K562 (cell line): Measurements from ENCODE around the gene MOB3B. TPM values are rescaled to one million over a fixed set of nuclear protein-coding genes. Genes with fewer than 3 reads are reported as not detected.

Source experiments
- ATAC-seq: fragments of 200-7000 bp; cut with Tn5 transposase; 3 replicates; pipeline ENCODE4 v1.9.1; 2020; ENCODE audit warnings: moderate library complexity
- BruUV-seq: library from RNA; stranded (reverse); fragments of 400-500 nt; replicated peaks from 2 replicates; lab custom pipeline; 2021; lab: Mats Ljungman, UMichigan
- CTCF ChIA-PET: fragments of 300-600 bp; formaldehyde crosslinking; extraction: SDS; loops from one replicate; lab custom pipeline; 2021; ENCODE audit warnings: low intra/inter-chr PET ratio; lab: Yijun Ruan, JAX
- POLR2A ChIA-PET: fragments of 300-600, 350-650 bp; sonication (Branson Sonifier 250); formaldehyde crosslinking; extraction: SDS; loops from one replicate; lab custom pipeline; 2021; ENCODE audit warnings: antibody characterized with exemption, inconsistent platforms; lab: Yijun Ruan, JAX
- DNase-seq, 4 experiments: peaks; one replicate each; pipeline versions ENCODE4 v3.0.0 to v3.0.0-alpha.2; 2011 to 2018; ENCODE audit warnings: low spot score in 3 of 4, mixed read lengths in 3 of 4; ENCODE audit errors: extremely low read depth in 1 of 4
- FAIRE-seq: peaks from 2 replicates; lab custom pipeline; 2011; peaks lifted over from hg19 to GRCh38; lab: Jason Lieb, UNC
- H2AFZ ChIP-seq: 2 replicates; pipeline ENCODE4 v1.6.0; 2011; ENCODE audit warnings: low read depth, low read length, control low read depth, inconsistent platforms
- H3K27ac ChIP-seq: fragments of 200-600 bp; 3 replicates; pipeline ENCODE4 v1.8.0; 2011; ENCODE audit warnings: low read depth, mild to moderate bottlenecking, control low read depth, inconsistent platforms, low read length, moderate library complexity, mixed read lengths; ENCODE audit errors: extremely low read depth
- H3K27me3 ChIP-seq, 2 experiments: fragments of 300-600 bp in 1 of 2; 2 replicates in 1 of 2; 3 replicates in 1 of 2; pipeline versions ENCODE4 v1.6.0 to v1.8.0; 2011; ENCODE audit warnings: inconsistent platforms in 2 of 2, low read length in 2 of 2, mild to moderate bottlenecking in 1 of 2, mixed read lengths in 1 of 2, moderate library complexity in 1 of 2; ENCODE audit not compliant: control insufficient read depth in 2 of 2, insufficient read depth in 2 of 2
- H3K36me3 ChIP-seq: fragments of 300-600 bp; 3 replicates; pipeline ENCODE4 v1.8.0; 2011; ENCODE audit warnings: mild to moderate bottlenecking, low read length, inconsistent platforms; ENCODE audit not compliant: control insufficient read depth, insufficient read depth
- H3K4me1 ChIP-seq, 2 experiments: fragments of 200-600 bp in 1 of 2; replicated peaks in 1 of 2; 2 replicates in 1 of 2; 3 replicates in 1 of 2; pipeline versions ENCODE4 v1.5.1 to v1.8.0; 2011; ENCODE audit warnings: inconsistent platforms in 2 of 2, low read length in 2 of 2, mild to moderate bottlenecking in 1 of 2, mixed read lengths in 1 of 2, moderate library complexity in 1 of 2; ENCODE audit not compliant: control insufficient read depth in 2 of 2, insufficient read depth in 2 of 2
- H3K4me2 ChIP-seq: 2 replicates; pipeline ENCODE4 v1.6.1; 2011; ENCODE audit warnings: low read length, control low read depth, inconsistent platforms, mixed read lengths; ENCODE audit not compliant: insufficient read depth
- H3K4me3 ChIP-seq: fragments of 200-600 bp; sonication (generic), shearing (Covaris generic); 2 replicates; pipeline ENCODE4 v1.5.1; 2016; ENCODE audit warnings: control low read depth, inconsistent platforms
- H3K79me2 ChIP-seq: fragments of 200-600 bp; 3 replicates; pipeline ENCODE4 v1.8.0; 2011; ENCODE audit warnings: low read length, inconsistent platforms; ENCODE audit not compliant: control insufficient read depth, insufficient read depth
- H3K9ac ChIP-seq, 2 experiments: 2 replicates each; pipeline versions ENCODE4 v1.6.0 to v1.6.1; 2011; ENCODE audit warnings: low read depth in 2 of 2, low read length in 2 of 2, control low read depth in 1 of 2, inconsistent platforms in 1 of 2, mild to moderate bottlenecking in 1 of 2, mixed read lengths in 1 of 2; ENCODE audit not compliant: insufficient read depth in 1 of 2
- H3K9me1 ChIP-seq: one replicate; pipeline ENCODE4 v1.6.0; 2011; ENCODE audit warnings: inconsistent platforms, mild to moderate bottlenecking, low read length, moderate library complexity; ENCODE audit not compliant: control insufficient read depth, insufficient read depth
- H3K9me3 ChIP-seq: replicated peaks from 2 replicates; pipeline ENCODE4 v1.5.1; 2011; ENCODE audit warnings: low read depth, low read length, inconsistent platforms; ENCODE audit not compliant: control insufficient read depth, insufficient read depth
- H4K20me1 ChIP-seq: replicated peaks from 2 replicates; pipeline ENCODE4 v1.6.1; 2011; ENCODE audit warnings: low read length, inconsistent platforms, mixed read lengths; ENCODE audit not compliant: control insufficient read depth, insufficient read depth
- BRD4 ChIP-seq: fragments of 200-600 bp; sonication (generic); IDR thresholded peaks from 2 replicates; pipeline ENCODE4 v1.6.1; 2017; ENCODE audit warnings: inconsistent platforms
- CXXC5 ChIP-seq: fragments of 250-450 bp; sonication (Bioruptor Pico); IDR thresholded peaks from 2 replicates; pipeline ENCODE4 v1.8.0; 2022; ENCODE audit warnings: inconsistent platforms, mild to moderate bottlenecking, moderate library complexity
- DEAF1 ChIP-seq: fragments of 450-650 bp; formaldehyde crosslinking; IDR thresholded peaks from 2 replicates; pipeline ENCODE4 v1.4.0; 2020; ENCODE audit warnings: mild to moderate bottlenecking, moderate library complexity
- DMBX1 ChIP-seq: fragments of 250-450 bp; sonication (Bioruptor Pico); IDR thresholded peaks from 2 replicates; pipeline ENCODE4 v1.8.0; 2022; ENCODE audit warnings: inconsistent platforms, mild to moderate bottlenecking, moderate library complexity, borderline replicate concordance
- FOXA1 ChIP-seq: fragments of 450-650 bp; IDR thresholded peaks from 2 replicates; pipeline ENCODE4 v1.6.1; 2016; ENCODE audit warnings: mild to moderate bottlenecking, borderline replicate concordance
- GABPB2 ChIP-seq: fragments of 250-450 bp; sonication (Bioruptor Pico); conservative IDR thresholded peaks from 2 replicates; pipeline ENCODE4 v1.5.1; 2021; ENCODE audit warnings: mild to moderate bottlenecking
- HBP1 ChIP-seq: fragments of 450-650 bp; formaldehyde crosslinking; IDR thresholded peaks from 2 replicates; pipeline ENCODE4 v1.4.0; 2022; ENCODE audit warnings: missing genetic modification characterization
- KDM5B ChIP-seq: fragments of 200-600 bp; sonication (generic); IDR thresholded peaks from 2 replicates; pipeline ENCODE4 v1.6.1; 2012; ENCODE audit warnings: low read depth, mild to moderate bottlenecking, moderate library complexity, low read length, control low read depth, inconsistent platforms; ENCODE audit not compliant: insufficient replicate concordance
- MLX ChIP-seq, 2 experiments: fragments of 450-650 bp in 1 of 2; sonication (generic) in 1 of 2; formaldehyde crosslinking; conservative IDR thresholded peaks; 2 replicates each; pipeline versions ENCODE4 v1.4.0 to v1.8.1; 2020 to 2022; ENCODE audit warnings: mild to moderate bottlenecking in 1 of 2, missing genetic modification reagents in 1 of 2
- POLR2B ChIP-seq: fragments of 450-650 bp; IDR thresholded peaks from 2 replicates; pipeline ENCODE4 v1.6.1; 2018; ENCODE audit warnings: low read depth; ENCODE audit not compliant: partially characterized antibody
- POU5F1 ChIP-seq: fragments of 150-350 bp; IDR thresholded peaks from 2 replicates; pipeline ENCODE4 v1.6.1; 2014; ENCODE audit warnings: borderline replicate concordance, low read length, low read depth, mild to moderate bottlenecking; ENCODE audit not compliant: partially characterized antibody
- RBM17 ChIP-seq: fragments of 200-400 bp; formaldehyde crosslinking; IDR thresholded peaks from 2 replicates; pipeline ENCODE4 v1.6.1; 2017; ENCODE audit warnings: low read depth, mild to moderate bottlenecking, low read length, borderline replicate concordance
- SRSF1 ChIP-seq: fragments of 200-400 bp; formaldehyde crosslinking; IDR thresholded peaks from 2 replicates; pipeline ENCODE4 v1.6.1; 2017; ENCODE audit warnings: mild to moderate bottlenecking, low read depth, low read length, moderate library complexity
- U2AF2 ChIP-seq: fragments of 200-400 bp; formaldehyde crosslinking; optimal IDR thresholded peaks from 2 replicates; pipeline ENCODE3; 2017; ENCODE audit warnings: low read depth, mild to moderate bottlenecking, low read length
- ZNF253 ChIP-seq: fragments of 250-450 bp; sonication (Bioruptor Pico); conservative IDR thresholded peaks from 2 replicates; pipeline ENCODE4 v1.6.1; 2021; ENCODE audit warnings: mild to moderate bottlenecking
- ZNF512 ChIP-seq: IDR thresholded peaks from 2 replicates; pipeline ENCODE4 v1.6.1; 2016; ENCODE audit warnings: missing genetic modification characterization, missing compliant biosample characterization
- ZNF584 ChIP-seq: fragments of 200-800 bp; sonication (Bioruptor generic); IDR thresholded peaks from 2 replicates; pipeline ENCODE4 v1.6.1; 2016; ENCODE audit warnings: low read depth, mild to moderate bottlenecking, missing genetic modification characterization, missing compliant biosample characterization
- WGBS: fragments of 100-300 bp; shearing (Covaris generic); methylation state at CpG from one replicate; pipeline ENCODE4 v1.1.6; 2016; ENCODE audit warnings: low coverage, mixed read lengths; ENCODE audit not compliant: insufficient coverage; ENCODE audit errors: missing lambda C conversion rate; 5-methylcytosine and 5-hydroxymethylcytosine counted together
- in situ Hi-C: fragments of 300-500 bp; cut with MboI; formaldehyde crosslinking; loops from 4 replicates; pipeline ENCODE4 v1.15.0; 2018; ENCODE audit warnings: inconsistent platforms, mixed read lengths
- intact Hi-C: fragments of 100-400 bp; cut with micrococcal nuclease; formaldehyde crosslinking; loops from 2 replicates; pipeline ENCODE4 v1.14.2; 2022
- polyA plus RNA-seq, 8 experiments: library from polyadenylated mRNA; depleted of rRNA in 4 of 8; stranded (reverse) in 5 of 8; unstranded in 3 of 8; fragments of >200 nt; fragmentation: Nextera tagmentation in 2 of 8; fragmentation: Illumina TruSeq in 1 of 8; extraction: Ambion mirVana in 2 of 8; extraction: Trizol in 1 of 8; gene quantifications; 2 replicates each; pipeline versions ENCODE4 v1.2.1 to v1.2.3, GENCODE V29; 2011 to 2014; ENCODE audit warnings: inconsistent platforms in 1 of 8, missing spikeins in 1 of 8
- total RNA-seq, 7 experiments: library from RNA; depleted of rRNA in 6 of 7; stranded (reverse); fragments of >200 nt in 6 of 7; fragmentation: Illumina TruSeq in 2 of 7; extraction: Trizol in 2 of 7; gene quantifications; 2 replicates each; pipeline versions ENCODE4 v1.2.1 to v1.2.3, GENCODE V29; 2011 to 2021; ENCODE audit warnings: low replicate concordance in 1 of 7

Gene MOB3B
- total and polyA plus RNA-seq, 9 of the 15 experiments (the other 6 are each of a cell fraction or from before 2014, with no cell fraction given), result 3.6 to 12.8 (median 7.2) TPM

- Histone ChIP-seq H3K4me2 (no peak overlapping the region), H3K4me3 (no peak overlapping the region), H4K20me1 (no peaks in the 10 kb centered on the region), H3K9ac (no peak overlapping the region), H3K9me3 (no peaks in the 10 kb centered on the region), H3K27ac (no peak overlapping the region), H3K4me1 (no peaks in the 10 kb centered on the region), H2AFZ (no peak overlapping the region), H3K27me3 (no peaks in the 10 kb centered on the region), H3K36me3 (no peaks in the 10 kb centered on the region), H3K79me2 (peaks cover 2% of the 10 kb centered on the region), H3K9me1 (no peaks in the 10 kb centered on the region)
- no CpG with 5 or more reads among the region's 7 CpGs for WGBS
- ChIA-PET CTCF (no interaction called here), POLR2A (no interaction called here)
- no peak for TF ChIP-seq BRD4
- no peak for TF ChIP-seq HBP1 (CRISPR knock-in tag)
- no peak for TF ChIP-seq KDM5B
- TF ChIP-seq ZNF584 (CRISPR knock-in tag), result no peak
- TF ChIP-seq ZNF253, result no peak
- TF ChIP-seq POU5F1, result no peak
- TF ChIP-seq DEAF1 (CRISPR knock-in tag), result no peak
- TF ChIP-seq POLR2B, result no peak
- TF ChIP-seq MLX (CRISPR knock-in tag; conservative IDR thresholded peaks at IDR 0.05), result no peak
- TF ChIP-seq DMBX1, result no peak
- no peak for TF ChIP-seq GABPB2
- no peak for TF ChIP-seq RBM17
- no peak for TF ChIP-seq SRSF1
- no peak for TF ChIP-seq ZNF512 (tag)
- no peak for TF ChIP-seq U2AF2
- TF ChIP-seq FOXA1, result no peak
- TF ChIP-seq CXXC5, result no peak
- in situ Hi-C loops (no loop called here), intact Hi-C loops (no loop called here)
- no peak for DNase-seq
- BruUV-seq, result no TSS peak
- no peak for FAIRE-seq
- no peak for ATAC-seq
Observed at GRCh38 chr9:27344776-27345175, 184.8 kb downstream of the MOB3B start.
